Neuronal stem cell (in vitro differentiated cells): Measurements from ENCODE around the gene IL1F10.

ENCODE experiments used
- DNase-seq: peaks from one replicate; pipeline ENCODE4 v3.0.0-alpha.2; 2013; ENCODE audit warnings: low spot score
- H2AFZ ChIP-seq: one replicate; pipeline ENCODE4 v1.6.1; 2013; ENCODE audit warnings: mild to moderate bottlenecking, low read length, inconsistent platforms
- H2AK5ac ChIP-seq: 2 replicates; pipeline ENCODE4 v1.6.1; 2013; ENCODE audit warnings: low read depth, mild to moderate bottlenecking, inconsistent platforms, low read length, moderate library complexity, mixed read lengths
- H2BK120ac ChIP-seq: 2 replicates; pipeline ENCODE4 v1.6.1; 2013; ENCODE audit warnings: low read depth, mild to moderate bottlenecking, inconsistent platforms, low read length, moderate library complexity, mixed read lengths
- H2BK12ac ChIP-seq: one replicate; pipeline ENCODE4 v1.6.1; 2013; ENCODE audit warnings: low read length, inconsistent platforms
- H2BK15ac ChIP-seq: 2 replicates; pipeline ENCODE4 v1.6.1; 2013; ENCODE audit warnings: mild to moderate bottlenecking, low read length, inconsistent platforms, mixed read lengths
- H2BK5ac ChIP-seq: one replicate; pipeline ENCODE4 v1.6.1; 2013; ENCODE audit warnings: inconsistent platforms, mild to moderate bottlenecking, low read length, moderate library complexity
- H3K14ac ChIP-seq: one replicate; pipeline ENCODE4 v1.6.1; 2013; ENCODE audit warnings: low read length, inconsistent platforms
- H3K18ac ChIP-seq: 2 replicates; pipeline ENCODE4 v1.6.1; 2013; ENCODE audit warnings: low read length, inconsistent platforms
- H3K23ac ChIP-seq: 2 replicates; pipeline ENCODE4 v1.6.1; 2013; ENCODE audit warnings: low read depth, mild to moderate bottlenecking, mixed read lengths, low read length, inconsistent platforms; ENCODE audit not compliant: poor library complexity
- H3K27ac ChIP-seq: replicated peaks from 3 replicates; pipeline ENCODE4 v1.5.1; 2013; ENCODE audit warnings: low read length, inconsistent platforms
- H3K27me3 ChIP-seq, 3 experiments: 2 replicates each; pipeline ENCODE4 v1.6.1; 2013; ENCODE audit warnings: low read length in 3 of 3, mild to moderate bottlenecking in 2 of 3, inconsistent platforms in 1 of 3, low read depth in 1 of 3, mixed read lengths in 1 of 3, moderate library complexity in 1 of 3; ENCODE audit not compliant: control insufficient read depth in 3 of 3, insufficient read depth in 3 of 3
- H3K36me3 ChIP-seq, 2 donors: replicated peaks in 1 of 2; 2 replicates each; pipeline ENCODE4 v1.6.1; 2013; ENCODE audit warnings: low read length in 2 of 2; ENCODE audit not compliant: control insufficient read depth in 2 of 2, insufficient read depth in 2 of 2
- H3K4ac ChIP-seq: 2 replicates; pipeline ENCODE4 v1.6.1; 2013; ENCODE audit warnings: inconsistent platforms, mild to moderate bottlenecking, low read length, moderate library complexity
- H3K4me1 ChIP-seq, 2 donors: 1 replicate in 1 of 2; 2 replicates in 1 of 2; pipeline ENCODE4 v1.6.1; 2013; ENCODE audit warnings: low read length in 2 of 2, low read depth in 1 of 2; ENCODE audit not compliant: control insufficient read depth in 2 of 2, insufficient read depth in 1 of 2
- H3K4me2 ChIP-seq: one replicate; pipeline ENCODE4 v1.6.1; 2013; ENCODE audit warnings: mild to moderate bottlenecking, low read length, inconsistent platforms; ENCODE audit not compliant: insufficient read depth, poor library complexity, severe bottlenecking
- H3K4me3 ChIP-seq, 2 donors: 2 replicates each; pipeline ENCODE4 v1.5.1; 2013; ENCODE audit warnings: low read length in 2 of 2, mild to moderate bottlenecking in 2 of 2, inconsistent platforms in 1 of 2, moderate library complexity in 1 of 2
- H3K79me1 ChIP-seq: one replicate; pipeline ENCODE4 v1.6.1; 2013; ENCODE audit warnings: low read depth, mild to moderate bottlenecking, inconsistent platforms, low read length, moderate library complexity
- H3K9ac ChIP-seq: one replicate; pipeline ENCODE4 v1.6.1; 2013; ENCODE audit warnings: mild to moderate bottlenecking, low read depth, low read length, inconsistent platforms; ENCODE audit not compliant: poor library complexity
- H3K9me3 ChIP-seq, 2 donors: replicated peaks in 1 of 2; 2 replicates each; pipeline versions ENCODE3 to v1.6.1; 2013; ENCODE audit warnings: low read length in 2 of 2, mild to moderate bottlenecking in 2 of 2, inconsistent platforms in 1 of 2, low read depth in 1 of 2, mixed read lengths in 1 of 2, moderate library complexity in 1 of 2; ENCODE audit not compliant: control insufficient read depth in 2 of 2, insufficient read depth in 1 of 2
- H4K8ac ChIP-seq: one replicate; pipeline ENCODE4 v1.6.1; 2013; ENCODE audit warnings: low read depth, mild to moderate bottlenecking, inconsistent platforms, low read length, moderate library complexity
- H4K91ac ChIP-seq: one replicate; pipeline ENCODE4 v1.6.1; 2013; ENCODE audit warnings: low read length, low read depth, mild to moderate bottlenecking, inconsistent platforms; ENCODE audit not compliant: poor library complexity
- WGBS, 2 donors: extraction: QIAGEN DNeasy Blood & Tissue Kit; methylation state at CpG; one replicate each; pipeline ENCODE4 v1.1.7; 2013; ENCODE audit warnings: missing lambda C conversion rate in 2 of 2, mixed read lengths in 1 of 2; ENCODE audit not compliant: insufficient read length in 2 of 2, insufficient replicate concordance in 1 of 2; ENCODE audit errors: extremely low coverage in 2 of 2; 5-methylcytosine and 5-hydroxymethylcytosine counted together

The IL1F10 gene

GRCh38 chr2:113039719-113040118, 28.1 kb upstream of the IL1F10 start:
- no peaks in the 10 kb centered on the region for H3K36me3 ChIP-seq
- H3K27me3 ChIP-seq, result peaks cover 0 to 9% (median 0%) of the 10 kb centered on the region in 3 experiments
- WGBS, 2 donors, result no CpG with 5 or more reads among the region's 5 CpGs

GRCh38 chr2:113041871-113042270, 25.9 kb upstream of the IL1F10 start:
- no peaks in the 10 kb centered on the region for H3K79me1 ChIP-seq
- no peak overlapping the region for H3K23ac ChIP-seq
- H2BK12ac ChIP-seq, result no peak overlapping the region
- no peak overlapping the region for H3K14ac ChIP-seq
- H3K4me2 ChIP-seq, result no peak overlapping the region
- H2AFZ ChIP-seq, result no peak overlapping the region
- H3K4ac ChIP-seq, result no peak overlapping the region
- H3K27me3 ChIP-seq, result peaks cover 0 to 8% (median 0%) of the 10 kb centered on the region in 3 experiments
- H2AK5ac ChIP-seq, result no peak overlapping the region
- H3K27ac ChIP-seq, result no peak overlapping the region
- H3K9ac ChIP-seq, result no peak overlapping the region
- no peak overlapping the region for H4K8ac ChIP-seq
- no peak for DNase-seq
- no peak overlapping the region for H4K91ac ChIP-seq
- H3K36me3 ChIP-seq, result no peaks in the 10 kb centered on the region
- WGBS, 2 donors, result no CpG with 5 or more reads among the region's 5 CpGs
- no peak overlapping the region for H2BK120ac ChIP-seq
- H2BK5ac ChIP-seq, result no peak overlapping the region
- no peak overlapping the region for H3K18ac ChIP-seq
- H2BK15ac ChIP-seq, result no peak overlapping the region
- no peaks in the 10 kb centered on the region for H3K9me3 ChIP-seq
- H3K4me1 ChIP-seq, result no peaks in the 10 kb centered on the region
- no peak overlapping the region for H3K4me3 ChIP-seq

More at GRCh38 chr2:113039719-113040118, 28.1 kb upstream of the IL1F10 start:
- H3K23ac ChIP-seq, result no peak overlapping the region
- no peak overlapping the region for H2BK15ac ChIP-seq
- no peak overlapping the region for H3K4ac ChIP-seq
- no peak overlapping the region for H2AFZ ChIP-seq
- no peaks in the 10 kb centered on the region for H3K79me1 ChIP-seq
- H4K91ac ChIP-seq, result no peak overlapping the region
- H3K4me3 ChIP-seq, result no peak overlapping the region
- no peaks in the 10 kb centered on the region for H3K4me1 ChIP-seq
- no peak overlapping the region for H3K4me2 ChIP-seq
- no peak overlapping the region for H3K14ac ChIP-seq
- no peak overlapping the region for H4K8ac ChIP-seq
- H3K9me3 ChIP-seq, result no peaks in the 10 kb centered on the region
- DNase-seq, result no peak
- H2BK5ac ChIP-seq, result no peak overlapping the region
- H3K18ac ChIP-seq, result no peak overlapping the region
- no peak overlapping the region for H2AK5ac ChIP-seq
- H3K9ac ChIP-seq, result no peak overlapping the region
- no peak overlapping the region for H2BK120ac ChIP-seq
- no peak overlapping the region for H2BK12ac ChIP-seq
- H3K27ac ChIP-seq, result no peak overlapping the region

GRCh38 chr2:113046465-113046864, 21.3 kb upstream of the IL1F10 start:
- no peak overlapping the region for H2BK5ac ChIP-seq
- H3K4me1 ChIP-seq, result no peaks in the 10 kb centered on the region
- H3K4me2 ChIP-seq, result no peak overlapping the region
- H3K27ac ChIP-seq, result no peak overlapping the region
- no peak overlapping the region for H2BK12ac ChIP-seq
- H3K79me1 ChIP-seq, result no peaks in the 10 kb centered on the region
- no CpG with 5 or more reads among the region's 5 CpGs for WGBS, 2 donors
- H2BK15ac ChIP-seq, result no peak overlapping the region
- H3K27me3 ChIP-seq, result no peaks in the 10 kb centered on the region
- H3K23ac ChIP-seq, result no peak overlapping the region
- no peak for DNase-seq
- peaks cover 0 to 2% of the 10 kb centered on the region in 2 donors for H3K9me3 ChIP-seq
- no peak overlapping the region for H3K14ac ChIP-seq
- H2AFZ ChIP-seq, result no peak overlapping the region
- no peak overlapping the region for H3K18ac ChIP-seq
- H3K4ac ChIP-seq, result no peak overlapping the region
- no peak overlapping the region for H2BK120ac ChIP-seq
- H3K4me3 ChIP-seq, result no peak overlapping the region
- H3K9ac ChIP-seq, result no peak overlapping the region
- no peak overlapping the region for H4K8ac ChIP-seq
- no peak overlapping the region for H2AK5ac ChIP-seq
- no peak overlapping the region for H4K91ac ChIP-seq
- H3K36me3 ChIP-seq, result no peaks in the 10 kb centered on the region

- Histone ChIP-seq H2BK5ac (no peak overlapping the region), H4K91ac (no peak overlapping the region), H3K36me3 (no peaks in the 10 kb centered on the region), H3K4me1 (no peaks in the 10 kb centered on the region), H3K18ac (peak overlapping the region; percentile 8), H4K8ac (no peak overlapping the region), H2BK120ac (no peak overlapping the region), H3K4me2 (no peak overlapping the region), H2BK15ac (no peak overlapping the region), H3K9ac (peak overlapping the region; percentile 3), H2BK12ac (no peak overlapping the region), H3K23ac (peak overlapping the region; percentile 70), H2AFZ (no peak overlapping the region), H3K27me3 (no peaks in the 10 kb centered on the region), H2AK5ac (peak overlapping the region; percentile 45), H3K4ac (no peak overlapping the region), H3K79me1 (no peaks in the 10 kb centered on the region), H3K27ac (no peak overlapping the region), H3K14ac (no peak overlapping the region), H3K4me3 (no peak overlapping the region), H3K9me3 (peaks cover 0 to 4% of the 10 kb centered on the region in 2 donors)
- no peak for DNase-seq
- no CpG with 5 or more reads among the region's 38 CpGs for WGBS, 2 donors
These were observed 16.6 kb upstream of the IL1F10 start for GRCh38 chr2:113050921-113051895.
